NCI-H1436 treated with DMSO at 0.1 percent for 48 hours (cell line): ENCODE data around the gene AARSD1.
A peak's percentile ranks its signal among the peaks of the same experiment; 100 is the strongest.
"Not testable (repeated sequence)": the region's sequence is repeated elsewhere in the genome, so short reads cannot be mapped to it uniquely, and the experiment has no call there.

Experiments
- DNase-seq: peaks from one replicate; lab custom pipeline; 2025; lab: John Stamatoyannopoulos, UW

AARSD1 gene

GRCh38 chr17:42919522-42920077 is 44.7 kb downstream of the AARSD1 start:
- DNase-seq: not testable (repeated sequence)

- DNase-seq: peak; percentile 93
Measured at GRCh38 chr17:42918902-42919521, 45.2 kb downstream of the AARSD1 start.

GRCh38 chr17:42917236-42917603 is 47.0 kb downstream of the AARSD1 start:
- no peak for DNase-seq

- not testable (repeated sequence) for DNase-seq
Measured at GRCh38 chr17:42916388-42917235, 47.6 kb downstream of the AARSD1 start.

- not testable (repeated sequence) for DNase-seq
Measured at GRCh38 chr17:42915288-42915687, 49.0 kb downstream of the AARSD1 start.

GRCh38 chr17:42913981-42914617 is 50.2 kb downstream of the AARSD1 start:
- DNase-seq: no peak

- no peak for DNase-seq
Measured at GRCh38 chr17:42913522-42913921, 50.7 kb downstream of the AARSD1 start.

- DNase-seq: no peak
Measured at GRCh38 chr17:42908872-42909700, 55.2 kb downstream of the AARSD1 start.

GRCh38 chr17:42906772-42907446 is 57.3 kb downstream of the AARSD1 start:
- no peak for DNase-seq

GRCh38 chr17:42904110-42904469 is 60.2 kb downstream of the AARSD1 start:
- no peak for DNase-seq

- DNase-seq: no peak
Measured at GRCh38 chr17:42901535-42902229, 62.6 kb downstream of the AARSD1 start.
